ENCODE measurements around the gene CFAP157.

- TF ChIP-seq, protein P1, sequence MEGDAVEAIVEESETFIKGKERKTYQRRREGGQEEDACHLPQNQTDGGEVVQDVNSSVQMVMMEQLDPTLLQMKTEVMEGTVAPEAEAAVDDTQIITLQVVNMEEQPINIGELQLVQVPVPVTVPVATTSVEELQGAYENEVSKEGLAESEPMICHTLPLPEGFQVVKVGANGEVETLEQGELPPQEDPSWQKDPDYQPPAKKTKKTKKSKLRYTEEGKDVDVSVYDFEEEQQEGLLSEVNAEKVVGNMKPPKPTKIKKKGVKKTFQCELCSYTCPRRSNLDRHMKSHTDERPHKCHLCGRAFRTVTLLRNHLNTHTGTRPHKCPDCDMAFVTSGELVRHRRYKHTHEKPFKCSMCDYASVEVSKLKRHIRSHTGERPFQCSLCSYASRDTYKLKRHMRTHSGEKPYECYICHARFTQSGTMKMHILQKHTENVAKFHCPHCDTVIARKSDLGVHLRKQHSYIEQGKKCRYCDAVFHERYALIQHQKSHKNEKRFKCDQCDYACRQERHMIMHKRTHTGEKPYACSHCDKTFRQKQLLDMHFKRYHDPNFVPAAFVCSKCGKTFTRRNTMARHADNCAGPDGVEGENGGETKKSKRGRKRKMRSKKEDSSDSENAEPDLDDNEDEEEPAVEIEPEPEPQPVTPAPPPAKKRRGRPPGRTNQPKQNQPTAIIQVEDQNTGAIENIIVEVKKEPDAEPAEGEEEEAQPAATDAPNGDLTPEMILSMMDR (IDR thresholded peaks at IDR 0.05) = no peak
- TF ChIP-seq EP300 (IDR thresholded peaks at IDR 0.05) = no peak
Measured at GRCh38 chr9:127753148-127753547, 46.4 kb downstream of the CFAP157 start.

Data from suprapubic skin (tissue), 3 donors.